CD14-positive monocyte (primary cell): ENCODE results near the gene FARP2. TPM values are rescaled to one million over a fixed set of nuclear protein-coding genes. Genes with fewer than 3 reads are reported as not detected.

ENCODE experiments used
- DNase-seq, 3 donors: peaks; one replicate each; pipeline ENCODE4 v3.0.0-alpha.2; 2011 to 2022
- H2AFZ ChIP-seq: 2 replicates; pipeline ENCODE4 v1.6.0; 2012; ENCODE audit warnings: mild to moderate bottlenecking, low read depth, low read length, inconsistent platforms; ENCODE audit not compliant: insufficient read depth, poor library complexity, severe bottlenecking
- H3K27ac ChIP-seq, 2 donors: 1 replicate in 1 of 2; 2 replicates in 1 of 2; pipeline ENCODE4 v1.5.1; 2012 to 2013; ENCODE audit warnings: low read length in 2 of 2, control low read depth in 1 of 2, inconsistent platforms in 1 of 2, low read depth in 1 of 2, mild to moderate bottlenecking in 1 of 2
- H3K27me3 ChIP-seq, 2 donors: one replicate each; pipeline versions ENCODE4 v1.6.0 to v1.6.1; 2011 to 2013; ENCODE audit warnings: low read length in 2 of 2; ENCODE audit not compliant: control insufficient read depth in 2 of 2, insufficient read depth in 2 of 2
- H3K36me3 ChIP-seq, 2 donors: replicated peaks in 1 of 2; 1 replicate in 1 of 2; 2 replicates in 1 of 2; pipeline versions ENCODE4 v1.5.1 to v1.6.1; 2012 to 2013; ENCODE audit warnings: low read length in 2 of 2, control low read depth in 1 of 2, inconsistent platforms in 1 of 2, mild to moderate bottlenecking in 1 of 2; ENCODE audit not compliant: insufficient read depth in 2 of 2, control insufficient read depth in 1 of 2
- H3K4me1 ChIP-seq, 2 donors: 1 replicate in 1 of 2; 2 replicates in 1 of 2; pipeline versions ENCODE4 v1.5.1 to v1.6.1; 2012 to 2013; ENCODE audit warnings: low read length in 2 of 2, control low read depth in 1 of 2, inconsistent platforms in 1 of 2, mild to moderate bottlenecking in 1 of 2, moderate library complexity in 1 of 2; ENCODE audit not compliant: insufficient read depth in 2 of 2, control insufficient read depth in 1 of 2
- H3K4me2 ChIP-seq: replicated peaks from 2 replicates; pipeline ENCODE3; 2012; ENCODE audit warnings: low read length, moderate library complexity, mild to moderate bottlenecking; ENCODE audit not compliant: poor library complexity, severe bottlenecking; ENCODE audit errors: extremely low read depth
- H3K4me3 ChIP-seq, 3 experiments: fragments of 200-600 bp in 1 of 3; sonication (generic) in 1 of 3; replicated peaks in 1 of 3; 1 replicate in 2 of 3; 2 replicates in 1 of 3; pipeline ENCODE4 v1.5.1; 2011 to 2013; ENCODE audit warnings: low read length in 3 of 3, mild to moderate bottlenecking in 3 of 3, control low read depth in 2 of 3, low read depth in 2 of 3, inconsistent platforms in 1 of 3, moderate library complexity in 1 of 3
- H3K79me2 ChIP-seq: 2 replicates; pipeline ENCODE4 v1.6.0; 2012; ENCODE audit warnings: mild to moderate bottlenecking, control low read depth, inconsistent platforms, low read length, moderate library complexity; ENCODE audit not compliant: insufficient read depth
- H3K9ac ChIP-seq: 2 replicates; pipeline ENCODE4 v1.6.0; 2017; ENCODE audit warnings: low read length, mild to moderate bottlenecking; ENCODE audit not compliant: insufficient read depth, poor library complexity, severe bottlenecking
- H3K9me3 ChIP-seq, 2 donors: replicated peaks in 1 of 2; 1 replicate in 1 of 2; 2 replicates in 1 of 2; pipeline versions ENCODE4 v1.5.1 to v1.6.1; 2012 to 2013; ENCODE audit warnings: low read length in 2 of 2, control low read depth in 1 of 2; ENCODE audit not compliant: control insufficient read depth in 1 of 2, insufficient read depth in 1 of 2
- H4K20me1 ChIP-seq: 2 replicates; pipeline ENCODE4 v1.6.0; 2012; ENCODE audit warnings: mild to moderate bottlenecking, low read length, control low read depth, moderate library complexity; ENCODE audit not compliant: insufficient read depth
- H3K27ac Mint-ChIP-seq, 7 donors: one replicate each; pipeline ENCODE4 v1.8.0; 2020; ENCODE audit warnings: mild to moderate bottlenecking in 7 of 7, mixed read lengths in 7 of 7, moderate library complexity in 6 of 7, inconsistent platforms in 2 of 7
- H3K27me3 Mint-ChIP-seq, 3 donors: one replicate each; pipeline ENCODE4 v1.8.0; 2021 to 2022; ENCODE audit warnings: low read depth in 3 of 3, mild to moderate bottlenecking in 3 of 3, mixed read lengths in 3 of 3, moderate library complexity in 3 of 3, inconsistent platforms in 1 of 3
- H3K36me3 Mint-ChIP-seq, 2 donors: one replicate each; pipeline ENCODE4 v1.8.0; 2020; ENCODE audit warnings: mixed read lengths in 2 of 2, inconsistent platforms in 1 of 2, mild to moderate bottlenecking in 1 of 2
- H3K4me1 Mint-ChIP-seq: one replicate; pipeline ENCODE4 v1.8.0; 2020; ENCODE audit warnings: mild to moderate bottlenecking, mixed read lengths
- H3K4me3 Mint-ChIP-seq, 2 donors: one replicate each; pipeline ENCODE4 v1.8.0; 2020; ENCODE audit warnings: mild to moderate bottlenecking in 2 of 2, mixed read lengths in 2 of 2, moderate library complexity in 1 of 2
- H3K9me3 Mint-ChIP-seq, 7 donors: one replicate each; pipeline ENCODE4 v1.8.0; 2020 to 2022; ENCODE audit warnings: mixed read lengths in 7 of 7, mild to moderate bottlenecking in 6 of 7, moderate library complexity in 6 of 7, inconsistent platforms in 2 of 7
- WGBS: methylation state at CpG from one replicate; pipeline ENCODE4 v1.1.5; 2013; ENCODE audit warnings: missing lambda C conversion rate; ENCODE audit not compliant: insufficient coverage; 5-methylcytosine and 5-hydroxymethylcytosine counted together
- intact Hi-C, 2 donors: fragments of 100-400 bp; cut with micrococcal nuclease; formaldehyde crosslinking; loops; one replicate each; pipeline versions ENCODE4 v1.15.0 to v1.15.1; 2023
- polyA plus RNA-seq, 3 donors: library from polyadenylated mRNA; depleted of rRNA in 1 of 3; unstranded in 2 of 3; stranded (reverse) in 1 of 3; fragments of 300-500 nt in 2 of 3; fragments of >200 nt in 1 of 3; fragmentation: Illumina TruSeq in 2 of 3; gene quantifications; 1 replicate in 2 of 3; 2 replicates in 1 of 3; pipeline ENCODE4 v1.2.3, GENCODE V29; 2012 to 2021
- TF ChIP-seq, protein P1 (sequence below): fragments of 200-600 bp; IDR thresholded peaks from one replicate; pipeline ENCODE4 v1.8.0; 2022; ENCODE audit warnings: antibody characterized with exemption, mild to moderate bottlenecking

Gene FARP2
- polyA plus RNA-seq, 3 donors: 6.7 to 8.5 (median 7.3) TPM

DNA sequence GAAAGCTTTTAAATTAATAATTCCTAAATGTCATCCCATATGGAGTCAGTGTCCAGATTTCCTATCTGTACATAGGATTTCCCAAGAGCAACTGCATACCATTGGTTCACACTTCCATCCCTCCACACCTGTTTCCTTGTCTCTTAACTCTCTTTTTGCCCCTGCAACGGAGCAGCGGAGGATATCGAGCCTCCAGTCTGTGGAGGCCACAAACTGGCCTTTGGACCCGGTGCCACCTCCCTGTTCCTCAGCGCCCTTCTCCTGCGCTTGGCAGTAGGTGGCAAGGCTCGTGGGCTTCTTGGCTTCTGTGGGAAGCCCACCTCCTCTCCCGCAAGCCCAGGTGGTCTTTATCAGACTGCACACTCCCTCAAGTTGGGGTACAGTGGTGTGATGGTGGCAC is 176.1 kb downstream of the FARP2 start:
- H3K27me3 Mint-ChIP-seq: peaks cover 8 to 14% (median 13%) of the 10 kb centered on the region in 3 donors
- peaks cover 0 to 4% (median under 1%) of the 10 kb centered on the region in 7 donors for H3K9me3 Mint-ChIP-seq
- Histone ChIP-seq H3K27me3 (no peaks in the 10 kb centered on the region), H3K36me3 (no peaks in the 10 kb centered on the region), H3K9ac (no peak overlapping the region), H3K79me2 (no peaks in the 10 kb centered on the region), H3K4me2 (no peak overlapping the region), H3K4me1 (no peaks in the 10 kb centered on the region), H2AFZ (no peak overlapping the region), H4K20me1 (no peaks in the 10 kb centered on the region), H3K27ac (no peak overlapping the region), H3K4me3 (no peak overlapping the region), H3K9me3 (no peaks in the 10 kb centered on the region)
- DNase-seq: no peak
- H3K4me1 Mint-ChIP-seq: no peaks in the 10 kb centered on the region
- intact Hi-C loops: no loop called here
- 94% methylated on average over 4 of the region's 8 CpGs for WGBS
- TF ChIP-seq, protein P1, sequence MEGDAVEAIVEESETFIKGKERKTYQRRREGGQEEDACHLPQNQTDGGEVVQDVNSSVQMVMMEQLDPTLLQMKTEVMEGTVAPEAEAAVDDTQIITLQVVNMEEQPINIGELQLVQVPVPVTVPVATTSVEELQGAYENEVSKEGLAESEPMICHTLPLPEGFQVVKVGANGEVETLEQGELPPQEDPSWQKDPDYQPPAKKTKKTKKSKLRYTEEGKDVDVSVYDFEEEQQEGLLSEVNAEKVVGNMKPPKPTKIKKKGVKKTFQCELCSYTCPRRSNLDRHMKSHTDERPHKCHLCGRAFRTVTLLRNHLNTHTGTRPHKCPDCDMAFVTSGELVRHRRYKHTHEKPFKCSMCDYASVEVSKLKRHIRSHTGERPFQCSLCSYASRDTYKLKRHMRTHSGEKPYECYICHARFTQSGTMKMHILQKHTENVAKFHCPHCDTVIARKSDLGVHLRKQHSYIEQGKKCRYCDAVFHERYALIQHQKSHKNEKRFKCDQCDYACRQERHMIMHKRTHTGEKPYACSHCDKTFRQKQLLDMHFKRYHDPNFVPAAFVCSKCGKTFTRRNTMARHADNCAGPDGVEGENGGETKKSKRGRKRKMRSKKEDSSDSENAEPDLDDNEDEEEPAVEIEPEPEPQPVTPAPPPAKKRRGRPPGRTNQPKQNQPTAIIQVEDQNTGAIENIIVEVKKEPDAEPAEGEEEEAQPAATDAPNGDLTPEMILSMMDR: no peak
- no peak overlapping the region for H3K27ac Mint-ChIP-seq
- H3K4me3 Mint-ChIP-seq: no peak overlapping the region
- H3K36me3 Mint-ChIP-seq: no peaks in the 10 kb centered on the region

DNA sequence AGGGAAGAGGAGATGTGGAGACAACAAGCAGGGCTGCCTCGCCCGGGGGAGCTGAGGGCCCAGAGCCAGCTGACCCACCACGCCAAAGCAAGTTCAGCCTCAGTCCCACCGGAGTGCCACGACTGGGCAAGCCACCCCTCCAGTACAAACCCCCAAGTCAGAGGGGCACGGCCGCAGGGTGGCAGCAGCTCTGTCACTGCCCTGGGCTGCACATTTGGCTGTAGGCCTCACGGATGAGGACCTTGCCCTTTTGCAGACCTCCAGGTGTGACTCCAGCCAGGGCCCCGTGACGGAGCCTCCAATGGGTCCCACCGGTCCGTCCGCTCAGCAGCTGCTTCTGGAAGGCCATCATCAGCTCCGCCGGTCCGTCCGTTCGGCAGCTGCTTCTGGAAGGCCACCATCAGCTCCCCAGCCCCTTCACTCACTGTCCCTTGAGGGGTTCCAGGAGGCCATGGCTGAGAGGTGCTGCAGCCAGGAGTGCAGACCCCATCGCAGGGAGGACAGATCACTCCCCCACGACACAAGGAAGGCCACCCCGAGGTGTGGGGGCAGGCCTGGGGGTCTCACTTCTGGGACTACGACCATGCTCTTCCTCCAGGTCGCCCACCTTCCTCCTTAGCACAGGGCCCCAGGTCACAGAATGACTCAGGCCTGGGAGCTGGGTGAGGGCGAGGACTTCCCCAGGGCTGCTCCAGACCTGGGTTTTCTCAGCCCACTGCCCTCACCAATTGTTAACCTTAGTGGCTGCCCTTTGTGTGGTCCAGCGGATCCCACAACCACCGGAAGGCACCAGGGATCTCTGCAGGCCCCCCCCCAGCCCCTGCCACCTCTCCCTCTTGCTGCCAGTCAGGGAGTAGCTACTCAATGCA is 176.9 kb downstream of the FARP2 start:
- WGBS: 90% methylated on average over 22 of the region's 26 CpGs
- no peak overlapping the region for H3K4me3 Mint-ChIP-seq
- no peak overlapping the region for H2AFZ ChIP-seq
- H3K27me3 Mint-ChIP-seq: peaks cover 8 to 17% (median 11%) of the 10 kb centered on the region in 3 donors
- no peaks in the 10 kb centered on the region for H3K9me3 Mint-ChIP-seq
- H3K27me3 ChIP-seq: no peaks in the 10 kb centered on the region
- no peak overlapping the region for H3K9ac ChIP-seq
- no peaks in the 10 kb centered on the region for H4K20me1 ChIP-seq
- intact Hi-C loops: no loop called here
- no peaks in the 10 kb centered on the region for H3K4me1 ChIP-seq
- H3K36me3 Mint-ChIP-seq: no peaks in the 10 kb centered on the region
- no peak overlapping the region for H3K4me2 ChIP-seq
- DNase-seq: no peak
- no peaks in the 10 kb centered on the region for H3K4me1 Mint-ChIP-seq
- H3K9me3 ChIP-seq: no peaks in the 10 kb centered on the region
- no peaks in the 10 kb centered on the region for H3K79me2 ChIP-seq
- no peaks in the 10 kb centered on the region for H3K36me3 ChIP-seq
- TF ChIP-seq, protein P1: no peak
- H3K4me3 ChIP-seq: no peak overlapping the region
- no peak overlapping the region for H3K27ac Mint-ChIP-seq
- H3K27ac ChIP-seq: no peak overlapping the region
